Measurements from ENCODE around the gene GDF10.

The GDF10 gene

DNA sequence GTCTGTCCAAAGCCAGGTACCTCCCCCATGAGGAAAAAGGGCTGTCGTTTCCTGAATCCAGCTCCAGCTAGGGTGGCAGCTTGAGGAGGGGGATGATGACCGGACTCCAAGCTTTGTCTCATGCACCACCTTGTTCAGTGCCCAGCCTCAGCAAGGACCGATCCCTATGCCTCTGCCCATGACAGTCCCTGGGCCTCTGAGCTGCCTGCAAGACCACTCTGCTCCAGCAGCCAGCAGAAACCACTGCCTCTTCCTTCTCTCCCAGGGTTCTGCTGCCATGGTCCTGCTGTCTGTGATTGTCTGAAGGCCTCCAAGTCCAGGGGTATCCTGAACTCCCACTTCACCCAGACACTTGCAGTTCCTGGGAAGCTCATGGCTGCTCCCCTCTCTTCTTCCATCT, 21.3 kb upstream of the GDF10 start:
- Histone ChIP-seq H3K9me3 (ENCODE audit: low read length) (no peaks in the 10 kb centered on the region), H3K4me1 (ENCODE audit: insufficient read depth, low read length) (no peaks in the 10 kb centered on the region)

DNA sequence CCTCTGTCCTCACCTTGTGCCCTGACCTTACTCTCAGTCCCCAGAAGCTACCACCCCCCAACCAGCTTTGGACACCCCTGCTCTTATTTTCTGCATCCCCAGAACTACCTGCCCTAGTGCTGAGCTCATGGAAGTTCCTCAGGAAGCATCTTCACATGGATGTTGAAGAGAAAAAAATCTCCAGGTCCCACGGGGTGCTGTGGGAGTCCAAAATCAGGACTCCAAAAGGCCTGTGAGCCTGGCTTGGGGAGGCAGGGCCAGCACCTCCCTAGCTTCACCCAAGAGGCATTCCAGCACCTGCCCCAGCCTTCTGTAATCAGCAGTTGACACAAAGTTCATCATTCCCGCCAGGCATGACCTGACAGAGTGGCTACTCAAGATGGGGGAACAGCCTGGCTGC, 20.7 kb upstream of the GDF10 start:
- Histone ChIP-seq H3K27me3 (ENCODE audit: insufficient read depth, low read length) (no peaks in the 10 kb centered on the region), H3K4me3 (ENCODE audit: low read length) (no peak overlapping the region), H3K4me1 (ENCODE audit: insufficient read depth, low read length) (no peaks in the 10 kb centered on the region), H3K36me3 (ENCODE audit: insufficient read depth, low read length) (no peaks in the 10 kb centered on the region), H2AFZ (ENCODE audit: low read depth, low read length) (no peak overlapping the region), H3K9me3 (ENCODE audit: low read length) (no peaks in the 10 kb centered on the region)

More for the DNA sequence above, 21.3 kb upstream of the GDF10 start:
- Histone ChIP-seq H3K27me3 (ENCODE audit: insufficient read depth, low read length) (no peaks in the 10 kb centered on the region), H3K36me3 (ENCODE audit: insufficient read depth, low read length) (no peaks in the 10 kb centered on the region), H2AFZ (ENCODE audit: low read depth, low read length) (no peak overlapping the region), H3K4me3 (ENCODE audit: low read length) (no peak overlapping the region)

GRCh38 chr10:47282005-47282656, 17.9 kb upstream of the GDF10 start:
- H3K4me1 ChIP-seq (ENCODE audit: insufficient read depth, low read length): no peaks in the 10 kb centered on the region
- no peak overlapping the region for H3K4me3 ChIP-seq (ENCODE audit: low read length)
- no peaks in the 10 kb centered on the region for H3K36me3 ChIP-seq (ENCODE audit: insufficient read depth, low read length)
- no peaks in the 10 kb centered on the region for H3K27me3 ChIP-seq (ENCODE audit: insufficient read depth, low read length)
- no peaks in the 10 kb centered on the region for H3K9me3 ChIP-seq (ENCODE audit: low read length)
- H2AFZ ChIP-seq (ENCODE audit: low read depth, low read length): no peak overlapping the region

- H3K4me3 ChIP-seq (ENCODE audit: low read length): no peak overlapping the region
- no peak overlapping the region for H2AFZ ChIP-seq (ENCODE audit: low read depth, low read length)
- no peaks in the 10 kb centered on the region for H3K9me3 ChIP-seq (ENCODE audit: low read length)
- H3K27me3 ChIP-seq (ENCODE audit: insufficient read depth, low read length): no peaks in the 10 kb centered on the region
- no peaks in the 10 kb centered on the region for H3K4me1 ChIP-seq (ENCODE audit: insufficient read depth, low read length)
- no peaks in the 10 kb centered on the region for H3K36me3 ChIP-seq (ENCODE audit: insufficient read depth, low read length)
These were observed 17.4 kb upstream of the GDF10 start for GRCh38 chr10:47282657-47283018.

- H3K4me3 ChIP-seq (ENCODE audit: low read length): no peak overlapping the region
- no peaks in the 10 kb centered on the region for H3K4me1 ChIP-seq (ENCODE audit: insufficient read depth, low read length)
- H3K36me3 ChIP-seq (ENCODE audit: insufficient read depth, low read length): no peaks in the 10 kb centered on the region
- no peaks in the 10 kb centered on the region for H3K27me3 ChIP-seq (ENCODE audit: insufficient read depth, low read length)
- H3K9me3 ChIP-seq (ENCODE audit: low read length): no peaks in the 10 kb centered on the region
- H2AFZ ChIP-seq (ENCODE audit: low read depth, low read length): no peak overlapping the region
These were observed 16.8 kb upstream of the GDF10 start for GRCh38 chr10:47283101-47283630.

GRCh38 chr10:47283848-47284247, 16.1 kb upstream of the GDF10 start:
- H3K36me3 ChIP-seq (ENCODE audit: insufficient read depth, low read length): no peaks in the 10 kb centered on the region
- H3K27me3 ChIP-seq (ENCODE audit: insufficient read depth, low read length): no peaks in the 10 kb centered on the region
- H2AFZ ChIP-seq (ENCODE audit: low read depth, low read length): no peak overlapping the region
- H3K4me1 ChIP-seq (ENCODE audit: insufficient read depth, low read length): no peaks in the 10 kb centered on the region
- H3K4me3 ChIP-seq (ENCODE audit: low read length): no peak overlapping the region
- H3K9me3 ChIP-seq (ENCODE audit: low read length): no peaks in the 10 kb centered on the region

DNA sequence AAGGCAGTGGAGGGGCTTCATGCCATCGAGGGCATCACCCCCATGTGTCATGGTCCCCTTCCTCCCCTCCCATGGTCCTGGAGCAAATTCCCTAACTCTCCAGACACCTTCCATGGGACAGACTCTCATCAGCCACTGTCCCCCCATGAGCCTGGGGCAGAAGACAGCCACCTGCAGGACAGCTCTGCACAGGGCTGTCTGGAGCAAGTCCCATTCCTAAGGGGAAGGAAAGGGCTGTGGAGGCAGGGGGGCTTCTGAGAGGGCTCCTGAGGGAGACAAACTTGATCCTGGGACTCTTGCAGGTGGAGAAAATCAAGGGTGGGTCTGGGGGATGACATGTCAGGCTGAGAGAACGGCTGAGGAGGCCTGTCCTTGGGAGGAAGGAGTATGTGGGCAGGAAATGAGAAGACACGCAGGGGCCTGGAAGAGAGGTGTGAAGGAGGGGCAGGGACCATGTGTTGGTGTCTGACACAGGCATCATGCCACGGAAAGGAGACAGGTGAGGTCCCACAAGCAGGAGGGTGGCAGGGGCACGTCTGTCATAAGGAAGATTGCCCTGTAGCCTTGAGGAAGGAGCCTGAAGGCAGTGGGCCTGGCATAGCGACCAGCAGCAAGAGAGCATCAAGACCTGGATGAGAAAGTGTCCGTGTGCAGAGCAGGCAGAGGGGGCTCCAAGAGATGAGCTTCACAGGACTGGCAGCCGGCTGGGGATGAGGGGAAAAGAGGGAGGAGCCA, 14.4 kb upstream of the GDF10 start:
- H3K4me1 ChIP-seq (ENCODE audit: insufficient read depth, low read length): no peaks in the 10 kb centered on the region
- no peak overlapping the region for H2AFZ ChIP-seq (ENCODE audit: low read depth, low read length)
- H3K36me3 ChIP-seq (ENCODE audit: insufficient read depth, low read length): no peaks in the 10 kb centered on the region
- H3K9me3 ChIP-seq (ENCODE audit: low read length): no peaks in the 10 kb centered on the region
- no peaks in the 10 kb centered on the region for H3K27me3 ChIP-seq (ENCODE audit: insufficient read depth, low read length)
- no peak overlapping the region for H3K4me3 ChIP-seq (ENCODE audit: low read length)

DNA sequence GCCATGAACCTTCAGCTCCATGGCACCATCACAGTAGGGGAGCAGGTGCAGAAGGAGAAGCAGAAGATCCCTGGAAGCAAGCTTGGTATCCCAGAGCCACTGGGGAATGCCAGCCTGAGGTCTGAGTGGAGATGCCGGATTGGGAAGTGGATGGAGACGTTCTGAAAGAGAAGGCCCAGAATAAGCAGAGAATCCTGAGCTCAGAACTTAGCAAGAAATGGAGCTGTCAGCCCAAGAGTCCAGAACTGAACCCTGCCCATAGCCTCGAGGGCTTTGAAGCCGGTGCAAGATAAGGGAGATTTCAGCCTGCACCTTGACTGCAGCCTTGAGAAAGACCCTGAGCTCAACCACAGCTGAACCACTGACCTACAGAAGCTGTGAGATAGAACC, 13.9 kb upstream of the GDF10 start:
- Histone ChIP-seq H3K9me3 (ENCODE audit: low read length) (no peaks in the 10 kb centered on the region), H3K36me3 (ENCODE audit: insufficient read depth, low read length) (no peaks in the 10 kb centered on the region), H3K27me3 (ENCODE audit: insufficient read depth, low read length) (no peaks in the 10 kb centered on the region), H3K4me3 (ENCODE audit: low read length) (no peak overlapping the region), H2AFZ (ENCODE audit: low read depth, low read length) (no peak overlapping the region), H3K4me1 (ENCODE audit: insufficient read depth, low read length) (no peaks in the 10 kb centered on the region)

- no peaks in the 10 kb centered on the region for H3K9me3 ChIP-seq (ENCODE audit: low read length)
- no peaks in the 10 kb centered on the region for H3K36me3 ChIP-seq (ENCODE audit: insufficient read depth, low read length)
- H2AFZ ChIP-seq (ENCODE audit: low read depth, low read length): no peak overlapping the region
- H3K27me3 ChIP-seq (ENCODE audit: insufficient read depth, low read length): no peaks in the 10 kb centered on the region
- H3K4me3 ChIP-seq (ENCODE audit: low read length): no peak overlapping the region
- no peaks in the 10 kb centered on the region for H3K4me1 ChIP-seq (ENCODE audit: insufficient read depth, low read length)
These were observed 13.2 kb upstream of the GDF10 start for GRCh38 chr10:47286591-47287315.

DNA sequence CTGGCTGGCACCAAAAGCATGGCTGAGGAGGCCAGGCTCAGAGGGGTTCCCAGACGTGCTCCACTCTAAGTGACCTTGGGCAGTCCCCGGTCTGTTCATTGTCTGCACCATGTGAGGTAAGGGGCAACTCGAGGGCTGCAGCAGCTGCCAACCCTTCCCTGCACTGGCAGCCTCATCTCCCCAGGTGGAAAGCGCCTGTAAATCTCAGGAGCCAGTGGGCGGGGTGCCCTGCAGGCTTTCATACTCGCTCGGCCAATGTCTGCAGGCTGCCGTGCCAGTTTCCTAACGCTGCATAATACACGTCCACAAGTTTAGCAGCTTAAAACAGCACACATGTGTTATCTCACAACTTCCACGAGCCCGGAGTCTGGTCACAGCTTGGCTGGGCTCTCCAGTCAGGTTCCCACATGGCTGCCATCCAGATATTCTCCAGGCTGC, 12.6 kb upstream of the GDF10 start:
- Histone ChIP-seq H3K36me3 (ENCODE audit: insufficient read depth, low read length) (no peaks in the 10 kb centered on the region), H3K4me1 (ENCODE audit: insufficient read depth, low read length) (no peaks in the 10 kb centered on the region), H2AFZ (ENCODE audit: low read depth, low read length) (no peak overlapping the region), H3K27me3 (ENCODE audit: insufficient read depth, low read length) (no peaks in the 10 kb centered on the region), H3K4me3 (ENCODE audit: low read length) (no peak overlapping the region), H3K9me3 (ENCODE audit: low read length) (no peaks in the 10 kb centered on the region)

DNA sequence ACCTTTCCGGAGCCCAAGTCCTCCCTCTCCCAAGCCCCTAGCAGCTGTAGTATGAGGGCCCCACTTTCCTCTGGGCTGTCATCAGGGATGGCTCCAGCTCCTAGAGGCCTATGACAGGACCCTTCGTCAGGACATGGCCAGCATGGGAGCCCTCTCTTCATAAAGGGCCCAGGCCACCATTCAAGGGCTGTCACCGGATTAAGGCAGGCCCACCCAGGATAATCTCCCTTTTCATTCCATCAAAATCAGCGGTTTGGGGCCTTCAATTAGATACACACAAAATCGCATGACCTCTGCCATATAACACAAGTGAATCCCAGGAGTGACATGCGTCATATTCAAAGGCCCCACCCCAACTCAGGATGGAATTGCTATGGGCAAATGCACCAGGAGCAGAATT, 12.2 kb upstream of the GDF10 start:
- H3K4me3 ChIP-seq (ENCODE audit: low read length): no peak overlapping the region
- H3K36me3 ChIP-seq (ENCODE audit: insufficient read depth, low read length): no peaks in the 10 kb centered on the region
- H3K27me3 ChIP-seq (ENCODE audit: insufficient read depth, low read length): no peaks in the 10 kb centered on the region
- H3K9me3 ChIP-seq (ENCODE audit: low read length): no peaks in the 10 kb centered on the region
- no peak overlapping the region for H2AFZ ChIP-seq (ENCODE audit: low read depth, low read length)
- no peaks in the 10 kb centered on the region for H3K4me1 ChIP-seq (ENCODE audit: insufficient read depth, low read length)

GRCh38 chr10:47288236-47288635, 11.8 kb upstream of the GDF10 start:
- H3K36me3 ChIP-seq (ENCODE audit: insufficient read depth, low read length): no peaks in the 10 kb centered on the region
- no peaks in the 10 kb centered on the region for H3K4me1 ChIP-seq (ENCODE audit: insufficient read depth, low read length)
- no peaks in the 10 kb centered on the region for H3K9me3 ChIP-seq (ENCODE audit: low read length)
- H2AFZ ChIP-seq (ENCODE audit: low read depth, low read length): no peak overlapping the region
- H3K4me3 ChIP-seq (ENCODE audit: low read length): no peak overlapping the region
- no peaks in the 10 kb centered on the region for H3K27me3 ChIP-seq (ENCODE audit: insufficient read depth, low read length)

DNA sequence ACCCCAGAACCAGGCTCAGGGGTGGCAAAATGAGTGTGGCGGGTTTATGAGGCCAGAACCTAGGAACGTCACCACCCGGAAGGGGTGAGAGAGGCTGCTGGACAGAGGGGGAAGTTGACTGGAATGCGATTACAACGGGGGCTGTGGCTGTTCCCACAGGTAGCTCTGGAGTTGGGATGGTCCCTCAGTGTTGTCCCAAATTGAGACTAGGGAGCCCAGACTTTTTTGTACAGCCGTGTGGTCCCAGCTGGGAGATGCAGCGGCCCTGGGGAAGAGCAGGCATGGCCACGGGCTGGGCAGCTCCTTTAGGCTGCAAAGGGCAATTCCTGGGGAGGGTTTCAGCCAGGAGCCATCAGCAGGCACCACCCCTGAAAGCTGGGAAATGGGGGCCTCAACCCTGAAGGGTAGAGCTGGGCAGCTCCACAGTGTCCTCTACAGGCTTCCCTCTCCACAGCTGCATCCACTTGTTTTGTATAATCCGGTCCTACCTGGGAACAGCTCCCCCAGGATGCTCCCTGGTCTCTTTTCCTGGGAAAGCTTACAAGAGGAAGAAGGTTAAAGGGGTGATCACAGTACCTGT, 11.0 kb upstream of the GDF10 start:
- no peaks in the 10 kb centered on the region for H3K36me3 ChIP-seq (ENCODE audit: insufficient read depth, low read length)
- no peak overlapping the region for H3K4me3 ChIP-seq (ENCODE audit: low read length)
- H3K4me1 ChIP-seq (ENCODE audit: insufficient read depth, low read length): no peaks in the 10 kb centered on the region
- no peaks in the 10 kb centered on the region for H3K9me3 ChIP-seq (ENCODE audit: low read length)
- no peak overlapping the region for H2AFZ ChIP-seq (ENCODE audit: low read depth, low read length)
- H3K27me3 ChIP-seq (ENCODE audit: insufficient read depth, low read length): no peaks in the 10 kb centered on the region
